Kidney epithelial cell (primary cell): ENCODE measurements around the gene FAM174C. TPM values are rescaled to one million over a fixed set of nuclear protein-coding genes. Genes with fewer than 3 reads are reported as not detected.

Source experiments
- DNase-seq: peaks from one replicate; pipeline ENCODE4 v3.0.0-alpha.2; 2010; ENCODE audit warnings: low read depth
- H3K27me3 ChIP-seq: 2 replicates; pipeline ENCODE4 v1.6.0; 2011; ENCODE audit warnings: low read length; ENCODE audit not compliant: control insufficient read depth, insufficient read depth
- H3K36me3 ChIP-seq: 2 replicates; pipeline ENCODE4 v1.5.1; 2011; ENCODE audit warnings: low read length; ENCODE audit not compliant: control insufficient read depth, insufficient read depth
- H3K4me3 ChIP-seq: 2 replicates; pipeline ENCODE4 v1.5.1; 2011; ENCODE audit warnings: low read depth, mild to moderate bottlenecking, control low read depth, low read length
- CTCF ChIP-seq: IDR thresholded peaks from 2 replicates; pipeline ENCODE4 v1.5.1; 2011; ENCODE audit warnings: mild to moderate bottlenecking, moderate library complexity, low read length, control low read depth, inconsistent platforms; ENCODE audit not compliant: insufficient read depth, poor library complexity, severe bottlenecking
- total RNA-seq: library from RNA; depleted of rRNA; stranded (reverse); fragments of >200 nt; gene quantifications from 2 replicates; pipeline ENCODE4 v1.2.3, GENCODE V29; 2015

FAM174C gene
- total RNA-seq, 1 donor from 2014 or later = 75.0 TPM

GRCh38 chr19:1229056-1229923 is 46.0 kb upstream of the FAM174C start:
- H3K4me3 ChIP-seq = no peak overlapping the region
- H3K36me3 ChIP-seq = peaks cover 2% of the 10 kb centered on the region
- no peaks in the 10 kb centered on the region for H3K27me3 ChIP-seq
- TF ChIP-seq CTCF = no peak
- no peak for DNase-seq

- peaks cover 2% of the 10 kb centered on the region for H3K36me3 ChIP-seq
- H3K27me3 ChIP-seq = no peaks in the 10 kb centered on the region
- no peak for TF ChIP-seq CTCF
- no peak overlapping the region for H3K4me3 ChIP-seq
- DNase-seq = no peak
Measured at GRCh38 chr19:1229924-1230782, 45.2 kb upstream of the FAM174C start.

GRCh38 chr19:1230783-1231489 is 44.4 kb upstream of the FAM174C start:
- Histone ChIP-seq H3K36me3 (peaks cover 2% of the 10 kb centered on the region), H3K27me3 (no peaks in the 10 kb centered on the region), H3K4me3 (no peak overlapping the region)
- TF ChIP-seq CTCF = no peak
- DNase-seq = no peak

- H3K4me3 ChIP-seq = no peak overlapping the region
- no peaks in the 10 kb centered on the region for H3K27me3 ChIP-seq
- no peak for DNase-seq
- H3K36me3 ChIP-seq = peaks cover 2% of the 10 kb centered on the region
- no peak for TF ChIP-seq CTCF
Measured at GRCh38 chr19:1231729-1232637, 43.3 kb upstream of the FAM174C start.

- Histone ChIP-seq H3K27me3 (no peaks in the 10 kb centered on the region), H3K36me3 (peaks cover 2% of the 10 kb centered on the region), H3K4me3 (no peak overlapping the region)
- TF ChIP-seq CTCF = no peak
- no peak for DNase-seq
Measured at GRCh38 chr19:1232652-1233072, 42.7 kb upstream of the FAM174C start.
